Measurements from ENCODE around the gene TENM3. TPM values are rescaled to one million over a fixed set of nuclear protein-coding genes. Genes with fewer than 3 reads are reported as not detected.

TENM3 gene
- total RNA-seq, 2 experiments from 2014 or later = not detected

DNA sequence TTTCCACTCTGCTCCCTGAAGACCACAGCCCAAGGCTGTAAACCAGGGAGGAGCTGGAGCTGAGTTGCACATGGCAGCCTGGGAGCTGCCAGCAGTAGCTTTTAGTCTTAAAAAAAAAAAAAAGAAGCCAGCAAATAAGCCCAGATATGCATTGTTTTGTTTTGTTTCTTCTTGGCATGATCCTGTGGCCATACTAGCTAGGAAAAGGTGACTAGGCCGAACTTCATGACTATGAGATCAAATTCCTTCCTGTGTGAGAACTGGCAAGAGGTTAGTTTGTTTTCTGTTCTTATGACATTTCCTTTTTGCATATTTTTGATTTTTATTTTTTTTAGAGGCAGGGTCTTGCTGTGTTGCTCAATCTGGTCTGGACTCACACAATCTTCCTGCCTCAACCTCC, 350.7 kb downstream of the TENM3 start:
- Mint-ChIP-seq H3K9me3 (no peaks in the 10 kb centered on the region), H3K4me1 (ENCODE audit: low read depth) (no peaks in the 10 kb centered on the region)
- CTCF ChIA-PET = no interaction called here

DNA sequence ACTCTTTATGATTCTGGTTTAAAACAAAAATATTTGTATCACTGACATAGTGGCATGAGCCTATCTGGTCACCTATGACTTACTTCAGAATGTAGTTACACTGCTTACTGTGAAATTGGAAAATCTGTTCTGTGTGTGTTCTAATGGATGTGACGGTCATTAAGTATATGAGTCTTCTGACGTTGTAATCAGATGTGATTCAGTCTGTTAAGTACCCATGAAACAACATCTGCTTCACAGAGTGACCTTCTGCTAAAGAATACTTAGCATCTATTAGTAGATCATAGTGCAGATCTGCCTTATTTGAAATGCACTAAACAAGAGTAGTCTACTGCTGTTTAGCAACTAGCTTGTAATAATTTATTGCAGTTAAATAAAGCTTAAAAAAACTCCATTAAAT, 356.9 kb downstream of the TENM3 start:
- intact Hi-C loops (cut with micrococcal nuclease) = no loop called here
- POLR2A ChIA-PET = no interaction called here
- Mint-ChIP-seq H3K9me3 (no peaks in the 10 kb centered on the region), H3K27me3 (peaks cover 1% of the 10 kb centered on the region), H3K27ac (no peak overlapping the region), H3K4me3 (no peak overlapping the region), H3K4me1 (ENCODE audit: low read depth) (no peaks in the 10 kb centered on the region), H3K36me3 (ENCODE audit: low read depth) (no peaks in the 10 kb centered on the region)
- CTCF ChIA-PET = no interaction called here
- DNase-seq (no peak), ATAC-seq (no peak)
- TF ChIP-seq, protein P1, sequence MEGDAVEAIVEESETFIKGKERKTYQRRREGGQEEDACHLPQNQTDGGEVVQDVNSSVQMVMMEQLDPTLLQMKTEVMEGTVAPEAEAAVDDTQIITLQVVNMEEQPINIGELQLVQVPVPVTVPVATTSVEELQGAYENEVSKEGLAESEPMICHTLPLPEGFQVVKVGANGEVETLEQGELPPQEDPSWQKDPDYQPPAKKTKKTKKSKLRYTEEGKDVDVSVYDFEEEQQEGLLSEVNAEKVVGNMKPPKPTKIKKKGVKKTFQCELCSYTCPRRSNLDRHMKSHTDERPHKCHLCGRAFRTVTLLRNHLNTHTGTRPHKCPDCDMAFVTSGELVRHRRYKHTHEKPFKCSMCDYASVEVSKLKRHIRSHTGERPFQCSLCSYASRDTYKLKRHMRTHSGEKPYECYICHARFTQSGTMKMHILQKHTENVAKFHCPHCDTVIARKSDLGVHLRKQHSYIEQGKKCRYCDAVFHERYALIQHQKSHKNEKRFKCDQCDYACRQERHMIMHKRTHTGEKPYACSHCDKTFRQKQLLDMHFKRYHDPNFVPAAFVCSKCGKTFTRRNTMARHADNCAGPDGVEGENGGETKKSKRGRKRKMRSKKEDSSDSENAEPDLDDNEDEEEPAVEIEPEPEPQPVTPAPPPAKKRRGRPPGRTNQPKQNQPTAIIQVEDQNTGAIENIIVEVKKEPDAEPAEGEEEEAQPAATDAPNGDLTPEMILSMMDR (IDR thresholded peaks at IDR 0.05) = no peak

More for the DNA sequence above, 350.7 kb downstream of the TENM3 start:
- H3K36me3 Mint-ChIP-seq (ENCODE audit: low read depth) = no peaks in the 10 kb centered on the region
- no peak overlapping the region for H3K4me3 Mint-ChIP-seq
- TF ChIP-seq, protein P1 (IDR thresholded peaks at IDR 0.05) = no peak
- POLR2A ChIA-PET = no interaction called here
- no peak overlapping the region for H3K27ac Mint-ChIP-seq
- DNase-seq (no peak), ATAC-seq (no peak)
- H3K27me3 Mint-ChIP-seq = peaks cover 1% of the 10 kb centered on the region
- intact Hi-C loops (cut with micrococcal nuclease) = no loop called here

DNA sequence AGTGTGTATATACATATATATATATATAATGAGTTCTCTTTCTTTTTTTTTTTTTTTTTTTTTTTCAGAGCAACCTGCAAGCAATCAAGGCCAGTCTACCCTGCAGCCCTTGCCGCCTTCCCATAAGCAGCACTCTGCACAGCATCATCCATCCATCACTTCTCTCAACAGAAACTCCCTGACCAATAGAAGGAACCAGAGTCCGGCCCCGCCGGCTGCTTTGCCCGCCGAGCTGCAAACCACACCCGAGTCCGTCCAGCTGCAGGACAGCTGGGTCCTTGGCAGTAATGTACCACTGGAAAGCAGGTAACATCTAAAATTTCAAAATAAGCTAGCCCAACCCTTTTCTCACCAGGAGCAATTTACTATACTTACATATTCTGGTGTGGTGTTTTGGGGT, 357.7 kb downstream of the TENM3 start:
- POLR2A ChIA-PET = no interaction called here
- no peaks in the 10 kb centered on the region for H3K9me3 Mint-ChIP-seq
- DNase-seq = no peak
- no peak overlapping the region for H3K27ac Mint-ChIP-seq
- CTCF ChIA-PET = no interaction called here
- no peaks in the 10 kb centered on the region for H3K4me1 Mint-ChIP-seq (ENCODE audit: low read depth)
- no peak overlapping the region for H3K4me3 Mint-ChIP-seq
- peaks cover 1% of the 10 kb centered on the region for H3K27me3 Mint-ChIP-seq
- TF ChIP-seq, protein P1 (IDR thresholded peaks at IDR 0.05) = no peak
- intact Hi-C loops (cut with micrococcal nuclease) = no loop called here
- H3K36me3 Mint-ChIP-seq (ENCODE audit: low read depth) = no peaks in the 10 kb centered on the region
- no peak for ATAC-seq

DNA sequence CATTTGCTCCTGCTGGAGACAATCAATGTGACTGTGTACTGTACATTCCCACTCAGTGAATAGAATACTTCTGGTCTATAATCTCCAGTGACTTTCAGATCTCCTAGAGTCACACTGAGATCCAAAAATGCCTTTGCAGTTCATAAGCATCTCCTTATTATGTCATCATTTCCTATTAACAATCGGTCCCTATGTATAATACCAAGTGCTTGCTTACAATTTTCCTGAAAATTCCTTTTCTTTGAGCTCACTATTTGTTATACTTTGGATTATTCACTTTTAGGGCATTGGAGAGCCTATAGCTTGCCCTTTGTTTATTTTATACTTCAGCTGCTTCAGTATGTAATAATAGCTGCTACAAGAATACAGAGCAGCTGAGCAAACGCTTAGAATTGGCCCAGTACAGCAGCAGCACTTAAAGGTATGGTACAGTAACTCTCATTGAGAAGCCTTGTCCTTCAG, 361.0 kb downstream of the TENM3 start:
- ChIA-PET POLR2A (no interaction called here), CTCF (interaction anchor here (1.1 kb wide), 1 partner anchor 43 kb away, joined by 3 read pairs; no protein-coding TSS in a partner anchor)
- ATAC-seq = no peak
- Mint-ChIP-seq H3K36me3 (ENCODE audit: low read depth) (no peaks in the 10 kb centered on the region), H3K4me3 (no peak overlapping the region), H3K27ac (no peak overlapping the region), H3K4me1 (ENCODE audit: low read depth) (no peaks in the 10 kb centered on the region), H3K27me3 (no peaks in the 10 kb centered on the region), H3K9me3 (no peaks in the 10 kb centered on the region)
- intact Hi-C loops (cut with micrococcal nuclease) = no loop called here
- TF ChIP-seq, protein P1 (IDR thresholded peaks at IDR 0.05) = no peak
- DNase-seq = no peak

DNA sequence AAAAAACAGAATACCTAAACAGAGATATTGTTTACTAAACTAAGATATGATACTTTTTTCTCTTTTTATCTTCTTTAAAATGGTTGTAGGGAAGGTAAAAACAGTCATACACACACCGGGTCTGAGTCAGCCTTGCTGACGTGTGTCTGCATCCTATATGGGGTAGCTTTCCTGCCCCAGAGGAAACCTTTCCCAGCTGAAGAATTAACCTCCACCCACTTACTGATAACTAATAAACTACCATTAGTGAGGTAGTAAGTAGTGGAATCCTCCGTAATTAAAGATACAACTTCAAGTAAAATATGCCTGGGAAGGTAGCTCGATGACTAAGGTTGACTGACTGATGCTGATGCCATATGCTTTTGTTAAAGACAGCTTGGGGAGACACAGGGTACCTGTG, 361.8 kb downstream of the TENM3 start:
- Mint-ChIP-seq H3K36me3 (ENCODE audit: low read depth) (no peaks in the 10 kb centered on the region), H3K4me3 (no peak overlapping the region), H3K4me1 (ENCODE audit: low read depth) (no peaks in the 10 kb centered on the region), H3K9me3 (no peaks in the 10 kb centered on the region), H3K27me3 (no peaks in the 10 kb centered on the region), H3K27ac (no peak overlapping the region)
- TF ChIP-seq, protein P1 (IDR thresholded peaks at IDR 0.05) = no peak
- CTCF ChIA-PET = no interaction called here
- intact Hi-C loops (cut with micrococcal nuclease) = no loop called here
- POLR2A ChIA-PET = no interaction called here
- DNase-seq (no peak), ATAC-seq (no peak)

All from activated CD8-positive, alpha-beta T cell treated with anti-CD3 and anti-CD28 coated beads for 36 hours (primary cell).